Superior temporal gyrus (tissue), 1 donor: Measurements from ENCODE around the gene AP5Z1.
A peak's percentile ranks its signal among the peaks of the same experiment; 100 is the strongest.

Source experiments
- DNase-seq: peaks from one replicate; pipeline ENCODE4 v3.0.0-alpha.2; 2016; ENCODE audit errors: extremely low spot score

AP5Z1 gene

GRCh38 chr7:4775250-4775847, at the start of gene AP5Z1:
TSS of gene AP5Z1 (plus strand) at chr7:4775623. CDS start at chr7:4775716, 93 bp downstream.
- DNase-seq, result peak; percentile 98

GRCh38 chr7:4725850-4726450, 49.5 kb upstream of the AP5Z1 start:
- no peak for DNase-seq

GRCh38 chr7:4726566-4726965, 48.9 kb upstream of the AP5Z1 start:
- peak; percentile 16 for DNase-seq

- DNase-seq, result no peak
Measured at GRCh38 chr7:4727914-4728705, 47.3 kb upstream of the AP5Z1 start.

GRCh38 chr7:4729266-4729665, 46.2 kb upstream of the AP5Z1 start:
- DNase-seq, result no peak

GRCh38 chr7:4730276-4730675, 45.1 kb upstream of the AP5Z1 start:
- no peak for DNase-seq

GRCh38 chr7:4730971-4731370, 44.5 kb upstream of the AP5Z1 start:
- DNase-seq, result no peak

- DNase-seq, result no peak
Measured at GRCh38 chr7:4731803-4732202, 43.6 kb upstream of the AP5Z1 start.

GRCh38 chr7:4733936-4734528, 41.4 kb upstream of the AP5Z1 start:
- no peak for DNase-seq

GRCh38 chr7:4734587-4735345, 40.7 kb upstream of the AP5Z1 start:
- peak; percentile 69 for DNase-seq

- DNase-seq, result no peak
Measured at GRCh38 chr7:4737300-4737699, 38.1 kb upstream of the AP5Z1 start.

GRCh38 chr7:4738711-4739527, 36.5 kb upstream of the AP5Z1 start:
- DNase-seq, result peak; percentile 60

- DNase-seq, result peak; percentile 79
Measured at GRCh38 chr7:4739528-4739992, 35.9 kb upstream of the AP5Z1 start.

GRCh38 chr7:4740796-4741195, 34.6 kb upstream of the AP5Z1 start:
- no peak for DNase-seq

GRCh38 chr7:4742051-4742573, 33.3 kb upstream of the AP5Z1 start:
- peak; percentile 74 for DNase-seq

GRCh38 chr7:4742852-4743251, 32.6 kb upstream of the AP5Z1 start:
- DNase-seq, result no peak

- DNase-seq, result peak; percentile 92
Measured at GRCh38 chr7:4744391-4745264, 30.8 kb upstream of the AP5Z1 start.

GRCh38 chr7:4745265-4745919, 30.0 kb upstream of the AP5Z1 start:
- no peak for DNase-seq
